HG03039 (cell line): Measurements from ENCODE around the gene SMAD3.
"Not testable (repeated sequence)": the region's sequence is repeated elsewhere in the genome, so short reads cannot be mapped to it uniquely, and the experiment has no call there.

ENCODE experiments used
- ATAC-seq: cut with Tn5 transposase; IDR thresholded peaks from one replicate; pipeline ENCODE4 v1.9.1; 2021; ENCODE audit warnings: mild to moderate bottlenecking, moderate library complexity; ENCODE audit not compliant: unreplicated experiment

Gene SMAD3

GRCh38 chr15:67107014-67107812 is 41.8 kb downstream of the SMAD3 start:
- ATAC-seq: no peak

GRCh38 chr15:67108122-67108961 is 42.9 kb downstream of the SMAD3 start:
- no peak for ATAC-seq

- no peak for ATAC-seq
Observed at GRCh38 chr15:67109141-67110034, 44.0 kb downstream of the SMAD3 start.

- ATAC-seq: no peak
Observed at GRCh38 chr15:67110361-67110781, 45.0 kb downstream of the SMAD3 start.

GRCh38 chr15:67110958-67111864 is 45.8 kb downstream of the SMAD3 start:
- ATAC-seq: no peak

- ATAC-seq: no peak
Observed at GRCh38 chr15:67114046-67114445, 48.6 kb downstream of the SMAD3 start.

- no peak for ATAC-seq
Observed at GRCh38 chr15:67114846-67115585, 49.6 kb downstream of the SMAD3 start.

- ATAC-seq: no peak
Observed at GRCh38 chr15:67115586-67115969, 50.2 kb downstream of the SMAD3 start.

GRCh38 chr15:67116742-67117141 is 51.3 kb downstream of the SMAD3 start:
- ATAC-seq: no peak

- ATAC-seq: no peak
Observed at GRCh38 chr15:67117370-67117769, 52.0 kb downstream of the SMAD3 start.

GRCh38 chr15:67118808-67119207 is 53.4 kb downstream of the SMAD3 start:
- ATAC-seq: no peak

- ATAC-seq: no peak
Observed at GRCh38 chr15:67119238-67119846, 53.9 kb downstream of the SMAD3 start.

- ATAC-seq: no peak
Observed at GRCh38 chr15:67120009-67120838, 54.8 kb downstream of the SMAD3 start.

- peak; percentile 64 for ATAC-seq
Observed at GRCh38 chr15:67120839-67121643, 55.6 kb downstream of the SMAD3 start.

- ATAC-seq: no peak
Observed at GRCh38 chr15:67121644-67122605, 56.5 kb downstream of the SMAD3 start.

- not testable (repeated sequence) for ATAC-seq
Observed at GRCh38 chr15:67122816-67123215, 57.4 kb downstream of the SMAD3 start.
